ENCODE results near the gene GADL1. TPM values are rescaled to one million over a fixed set of nuclear protein-coding genes. Genes with fewer than 3 reads are reported as not detected.
A peak's percentile ranks its signal among the peaks of the same experiment; 100 is the strongest.

Gene GADL1
- total RNA-seq, 1 experiment from 2014 or later = 0.37 TPM

GRCh38 chr3:30777426-30778113 lies 116.9 kb downstream of the GADL1 start:
- in situ Hi-C loops (cut with HindIII; ENCODE audit: low pct_unique_long_range_greater_than_20kb, low sequenced_read_pairs) = no loop called here
- DNase-seq (ENCODE audit: low read depth, low spot score) = no peak

DNA sequence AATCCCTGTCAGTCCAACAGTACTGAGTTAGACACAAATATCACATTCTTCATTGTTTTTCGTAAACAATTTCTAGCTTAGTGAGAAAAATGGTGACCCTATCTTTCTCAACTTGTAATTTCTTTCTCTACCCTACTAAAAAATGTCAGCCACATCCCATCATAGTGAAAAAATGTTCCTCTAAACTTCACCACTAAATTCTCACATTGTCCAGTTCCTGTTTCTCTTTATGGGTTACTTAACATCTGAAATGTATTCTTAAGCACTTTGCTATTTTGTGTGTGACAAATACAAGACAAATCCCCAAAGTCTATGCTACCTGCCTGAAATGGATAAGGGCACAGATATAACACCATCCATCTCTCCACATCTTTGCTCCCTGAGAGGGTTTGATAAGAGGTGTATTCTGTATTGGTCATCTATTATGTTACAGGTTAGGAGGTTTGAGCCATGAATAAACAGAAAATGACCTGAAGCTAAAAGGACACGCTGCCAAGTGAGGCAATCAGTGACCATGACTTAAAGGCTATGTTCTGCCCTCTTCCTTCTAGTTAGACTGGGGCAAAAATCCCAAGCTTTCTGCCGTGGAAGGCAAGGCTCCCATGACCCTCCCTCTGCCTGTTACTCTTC lies 118.2 kb downstream of the GADL1 start:
- no peak for DNase-seq (ENCODE audit: low read depth, low spot score)
- in situ Hi-C loops (cut with HindIII; ENCODE audit: low pct_unique_long_range_greater_than_20kb, low sequenced_read_pairs) = no loop called here

- DNase-seq (ENCODE audit: low read depth, low spot score) = no peak
- in situ Hi-C loops (cut with HindIII; ENCODE audit: low pct_unique_long_range_greater_than_20kb, low sequenced_read_pairs) = no loop called here
Observed at GRCh38 chr3:30775040-30775439, 119.4 kb downstream of the GADL1 start.

- in situ Hi-C loops (cut with HindIII; ENCODE audit: low pct_unique_long_range_greater_than_20kb, low sequenced_read_pairs) = no loop called here
- no peak for DNase-seq (ENCODE audit: low read depth, low spot score)
Observed at GRCh38 chr3:30774062-30774461, 120.4 kb downstream of the GADL1 start.

- in situ Hi-C loops (cut with HindIII; ENCODE audit: low pct_unique_long_range_greater_than_20kb, low sequenced_read_pairs) = no loop called here
- peak; percentile 95 for DNase-seq (ENCODE audit: low read depth, low spot score)
Observed at GRCh38 chr3:30770387-30770786, 124.1 kb downstream of the GADL1 start.

- peak; percentile 75 for DNase-seq (ENCODE audit: low read depth, low spot score)
- in situ Hi-C loops (cut with HindIII; ENCODE audit: low pct_unique_long_range_greater_than_20kb, low sequenced_read_pairs) = no loop called here
Observed at GRCh38 chr3:30768703-30769550, 125.5 kb downstream of the GADL1 start.

- in situ Hi-C loops (cut with HindIII; ENCODE audit: low pct_unique_long_range_greater_than_20kb, low sequenced_read_pairs) = no loop called here
Observed at GRCh38 chr3:30768046-30768445, 126.4 kb downstream of the GADL1 start.

GRCh38 chr3:30766522-30766921 lies 127.9 kb downstream of the GADL1 start:
- in situ Hi-C loops (cut with HindIII; ENCODE audit: low pct_unique_long_range_greater_than_20kb, low sequenced_read_pairs) = no loop called here
- DNase-seq (ENCODE audit: low read depth, low spot score) = no peak

More at GRCh38 chr3:30768046-30768445, 126.4 kb downstream of the GADL1 start:
- DNase-seq (ENCODE audit: low read depth, low spot score) = no peak

- DNase-seq (ENCODE audit: low read depth, low spot score) = no peak
- in situ Hi-C loops (cut with HindIII; ENCODE audit: low pct_unique_long_range_greater_than_20kb, low sequenced_read_pairs) = no loop called here
Observed at GRCh38 chr3:30764891-30765290, 129.6 kb downstream of the GADL1 start.

DNA sequence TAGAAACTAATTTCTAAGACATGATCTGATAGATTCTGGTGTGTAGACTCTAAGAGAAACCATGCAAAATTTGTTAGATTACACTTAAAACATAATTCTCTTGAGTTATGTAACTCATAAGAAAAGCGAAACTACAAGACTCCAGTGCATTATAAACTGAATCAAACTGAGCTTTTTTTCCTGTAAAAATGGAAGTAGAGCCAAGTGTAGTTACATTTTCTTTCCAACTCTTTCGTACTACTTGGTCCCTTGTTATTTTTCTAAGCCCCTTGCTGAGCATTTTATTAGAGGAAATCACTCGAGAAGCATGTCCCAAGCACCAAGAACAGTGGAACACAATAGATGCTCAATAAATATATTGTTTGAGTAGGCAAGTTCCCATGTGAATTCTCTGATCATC lies 130.2 kb downstream of the GADL1 start:
- in situ Hi-C loops (cut with HindIII; ENCODE audit: low pct_unique_long_range_greater_than_20kb, low sequenced_read_pairs) = no loop called here
- no peak for DNase-seq (ENCODE audit: low read depth, low spot score)

- DNase-seq (ENCODE audit: low read depth, low spot score) = no peak
- in situ Hi-C loops (cut with HindIII; ENCODE audit: low pct_unique_long_range_greater_than_20kb, low sequenced_read_pairs) = no loop called here
Observed at GRCh38 chr3:30761374-30761773, 133.1 kb downstream of the GADL1 start.

- DNase-seq (ENCODE audit: low read depth, low spot score) = no peak
- in situ Hi-C loops (cut with HindIII; ENCODE audit: low pct_unique_long_range_greater_than_20kb, low sequenced_read_pairs) = no loop called here
Observed at GRCh38 chr3:30760737-30761136, 133.7 kb downstream of the GADL1 start.

DNA sequence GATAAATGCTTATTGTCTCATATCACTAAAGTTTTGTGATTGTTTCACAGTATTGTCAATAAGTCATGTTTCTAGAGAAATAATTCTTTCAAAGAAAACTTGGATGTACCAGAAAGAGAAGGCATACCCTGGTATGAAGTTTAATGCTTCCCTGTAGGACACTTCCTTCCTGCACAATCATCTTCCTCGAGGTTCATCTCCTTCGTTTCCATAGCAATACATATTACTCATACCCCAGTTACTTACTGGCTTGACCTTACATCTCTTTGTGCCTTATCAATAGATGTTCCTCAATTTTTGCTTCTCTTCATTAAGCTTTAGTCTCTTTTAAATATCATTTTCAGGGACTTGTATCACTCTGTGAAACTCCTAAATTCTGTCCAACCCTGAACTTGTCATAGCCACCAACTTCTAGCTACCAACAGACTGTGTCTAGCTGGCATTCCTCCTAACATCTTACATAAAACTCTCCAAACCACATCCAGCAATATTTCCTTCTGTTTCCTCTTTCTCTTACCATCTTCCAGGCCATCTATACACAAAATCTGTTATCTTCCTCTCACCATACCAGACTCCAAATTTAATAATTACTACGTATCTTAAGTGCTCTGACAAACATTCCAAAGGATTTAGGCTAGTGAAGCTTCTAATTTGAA lies 134.3 kb downstream of the GADL1 start:
- DNase-seq (ENCODE audit: low read depth, low spot score) = no peak
- in situ Hi-C loops (cut with HindIII; ENCODE audit: low pct_unique_long_range_greater_than_20kb, low sequenced_read_pairs) = no loop called here

DNA sequence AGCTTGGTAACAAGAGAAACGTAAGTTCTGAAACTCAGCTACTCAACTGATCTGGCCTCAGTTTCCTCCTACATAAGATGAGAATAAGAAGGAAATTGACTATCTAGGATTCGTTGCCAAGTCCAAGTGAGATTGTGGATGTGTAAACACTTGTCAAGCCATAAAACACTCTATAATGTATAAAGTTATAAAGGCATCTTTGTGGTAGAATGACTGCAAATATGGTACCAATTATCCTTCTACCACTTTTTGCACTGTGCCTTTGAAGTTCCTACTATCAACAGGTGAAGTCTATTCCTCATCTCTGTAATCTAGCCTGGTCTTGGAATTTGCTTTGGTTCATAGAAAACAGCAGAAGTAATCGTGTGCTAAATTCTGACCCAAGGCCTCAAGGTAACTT lies 138.2 kb downstream of the GADL1 start:
- in situ Hi-C loops (cut with HindIII; ENCODE audit: low pct_unique_long_range_greater_than_20kb, low sequenced_read_pairs) = no loop called here
- no peak for DNase-seq (ENCODE audit: low read depth, low spot score)

- DNase-seq (ENCODE audit: low read depth, low spot score) = no peak
- in situ Hi-C loops (cut with HindIII; ENCODE audit: low pct_unique_long_range_greater_than_20kb, low sequenced_read_pairs) = no loop called here
Observed at GRCh38 chr3:30754426-30754825, 140.0 kb downstream of the GADL1 start.

GRCh38 chr3:30753766-30754165 lies 140.7 kb downstream of the GADL1 start:
- in situ Hi-C loops (cut with HindIII; ENCODE audit: low pct_unique_long_range_greater_than_20kb, low sequenced_read_pairs) = no loop called here
- DNase-seq (ENCODE audit: low read depth, low spot score) = no peak

DNA sequence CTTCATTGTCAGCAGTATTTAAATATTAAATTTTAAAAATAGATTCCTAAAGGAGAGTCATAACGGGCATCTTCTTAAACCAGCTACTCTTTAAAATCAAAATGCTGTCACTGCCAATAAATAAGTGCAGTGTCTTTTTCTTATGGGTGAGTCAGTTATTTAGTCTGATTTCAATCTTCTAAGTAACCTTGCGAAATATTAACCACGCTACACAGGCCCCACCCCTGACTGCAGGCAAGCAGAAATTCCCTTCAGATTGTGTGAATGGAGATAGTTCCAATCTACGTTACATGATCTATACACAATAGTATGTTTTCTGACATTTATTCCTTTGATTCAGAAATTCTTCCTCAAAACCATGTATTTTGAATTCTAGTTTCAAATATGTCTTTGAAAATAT lies 141.5 kb downstream of the GADL1 start:
- no peak for DNase-seq (ENCODE audit: low read depth, low spot score)
- in situ Hi-C loops (cut with HindIII; ENCODE audit: low pct_unique_long_range_greater_than_20kb, low sequenced_read_pairs) = no loop called here

- in situ Hi-C loops (cut with HindIII; ENCODE audit: low pct_unique_long_range_greater_than_20kb, low sequenced_read_pairs) = no loop called here
- no peak for DNase-seq (ENCODE audit: low read depth, low spot score)
Observed at GRCh38 chr3:30752491-30752890, 142.0 kb downstream of the GADL1 start.

All from SK-MEL-5 (cell line).